ENCODE data around the gene PUS10. TPM values are rescaled to one million over a fixed set of nuclear protein-coding genes. Genes with fewer than 3 reads are reported as not detected.

The PUS10 gene
- total and polyA plus RNA-seq, 2 of the 4 experiments (the other 2 are of a cell fraction) = 4.4 to 5.7 TPM

DNA sequence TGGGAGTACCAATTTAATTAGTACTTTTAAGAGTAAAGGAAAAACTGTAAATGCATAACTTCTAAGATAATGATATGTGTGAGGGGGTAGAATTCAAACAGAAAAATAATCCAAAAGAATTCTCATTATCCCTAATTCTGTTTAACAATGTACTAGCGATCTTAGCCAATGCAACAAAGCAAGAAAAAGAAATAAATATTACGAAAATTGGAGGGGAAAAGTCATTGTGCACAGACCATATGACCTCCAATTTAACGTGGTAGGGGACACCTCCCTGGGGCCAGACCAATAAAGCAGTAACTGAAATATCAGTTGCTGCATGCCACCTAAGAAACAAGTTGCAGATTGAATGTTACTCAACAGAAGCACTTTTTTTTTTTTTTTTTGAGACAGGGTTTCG is 26.4 kb downstream of the PUS10 start:
- Histone ChIP-seq H3K9me3 (ENCODE audit: control insufficient read depth, insufficient read depth, low read length) (peaks cover 5% of the 10 kb centered on the region), H2BK120ac (ENCODE audit: low read depth, low read length) (no peak overlapping the region), H3K4me2 (ENCODE audit: low read depth, low read length) (no peak overlapping the region), H2AK9ac (replicated peaks; ENCODE audit: low read depth, low read length, poor library complexity) (no peak overlapping the region), H4K5ac (ENCODE audit: low read depth, low read length) (no peak overlapping the region), H3K27me3 (ENCODE audit: control insufficient read depth, insufficient read depth, low read length) (no peaks in the 10 kb centered on the region), H2BK15ac (ENCODE audit: low read depth, low read length) (no peak overlapping the region), H2AK5ac (ENCODE audit: low read depth, low read length) (no peak overlapping the region), H4K8ac (ENCODE audit: low read depth in 2 of 2, low read length in 2 of 2) (no peak overlapping the region), H3K9ac (ENCODE audit: low read depth, low read length) (no peak overlapping the region), H2BK20ac (ENCODE audit: low read depth, low read length) (no peak overlapping the region), H3K4me1 (ENCODE audit: control insufficient read depth, insufficient read depth, low read length) (no peaks in the 10 kb centered on the region), H3K4me3 (ENCODE audit: insufficient read depth, low read depth, low read length) (no peak overlapping the region), H3K56ac (ENCODE audit: extremely low read depth, insufficient read depth, low read length) (no peak overlapping the region), H3K4ac (ENCODE audit: low read depth, low read length) (no peak overlapping the region), H4K91ac (ENCODE audit: insufficient read depth, low read depth, low read length) (no peak overlapping the region), H3K79me1 (ENCODE audit: low read depth in 1 of 2, low read length in 2 of 2) (no peaks in the 10 kb centered on the region), H3K36me3 (ENCODE audit: control insufficient read depth, insufficient read depth, low read length) (no peaks in the 10 kb centered on the region), H3K14ac (replicated peaks; ENCODE audit: low read depth, low read length) (no peak overlapping the region), H2AFZ (replicated peaks; ENCODE audit: low read length, poor library complexity) (no peak overlapping the region), H3K9me1 (ENCODE audit: insufficient read depth, low read length) (no peaks in the 10 kb centered on the region), H4K20me1 (ENCODE audit: insufficient read depth, low read length) (no peaks in the 10 kb centered on the region), H3K27ac (ENCODE audit: insufficient read depth, low read length) (no peak overlapping the region), H2BK5ac (ENCODE audit: low read depth, low read length, poor library complexity, severe bottlenecking) (no peak overlapping the region), H3K23ac (ENCODE audit: low read depth, low read length) (no peak overlapping the region), H3K18ac (ENCODE audit: low read depth, low read length) (no peak overlapping the region)
- no peak for TF ChIP-seq ELK1 (IDR thresholded peaks at IDR 0.05; ENCODE audit: borderline replicate concordance, low read depth, low read length)
- no peak for TF ChIP-seq BHLHE40 (IDR thresholded peaks at IDR 0.05; ENCODE audit: low read depth, low read length)
- TF ChIP-seq, protein P1, sequence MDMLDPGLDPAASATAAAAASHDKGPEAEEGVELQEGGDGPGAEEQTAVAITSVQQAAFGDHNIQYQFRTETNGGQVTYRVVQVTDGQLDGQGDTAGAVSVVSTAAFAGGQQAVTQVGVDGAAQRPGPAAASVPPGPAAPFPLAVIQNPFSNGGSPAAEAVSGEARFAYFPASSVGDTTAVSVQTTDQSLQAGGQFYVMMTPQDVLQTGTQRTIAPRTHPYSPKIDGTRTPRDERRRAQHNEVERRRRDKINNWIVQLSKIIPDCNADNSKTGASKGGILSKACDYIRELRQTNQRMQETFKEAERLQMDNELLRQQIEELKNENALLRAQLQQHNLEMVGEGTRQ (IDR thresholded peaks at IDR 0.05; ENCODE audit: low read depth, low read length) = no peak
- no peak for TF ChIP-seq RFX5 (IDR thresholded peaks at IDR 0.05; ENCODE audit: low read depth, low read length)
- TF ChIP-seq CHD1 (IDR thresholded peaks at IDR 0.05; ENCODE audit: low read depth, low read length) = no peak
- no peak for TF ChIP-seq NFE2L2 (IDR thresholded peaks at IDR 0.05; ENCODE audit: low read depth, low read length)
- TF ChIP-seq MXI1 (IDR thresholded peaks at IDR 0.05; ENCODE audit: borderline replicate concordance, low read depth, low read length) = no peak
- TF ChIP-seq MAFK (IDR thresholded peaks at IDR 0.05; ENCODE audit: low read depth, low read length) = no peak
- no peak for TF ChIP-seq MAZ (IDR thresholded peaks at IDR 0.05; ENCODE audit: borderline replicate concordance, low read depth, low read length)
- TF ChIP-seq, protein P2, sequence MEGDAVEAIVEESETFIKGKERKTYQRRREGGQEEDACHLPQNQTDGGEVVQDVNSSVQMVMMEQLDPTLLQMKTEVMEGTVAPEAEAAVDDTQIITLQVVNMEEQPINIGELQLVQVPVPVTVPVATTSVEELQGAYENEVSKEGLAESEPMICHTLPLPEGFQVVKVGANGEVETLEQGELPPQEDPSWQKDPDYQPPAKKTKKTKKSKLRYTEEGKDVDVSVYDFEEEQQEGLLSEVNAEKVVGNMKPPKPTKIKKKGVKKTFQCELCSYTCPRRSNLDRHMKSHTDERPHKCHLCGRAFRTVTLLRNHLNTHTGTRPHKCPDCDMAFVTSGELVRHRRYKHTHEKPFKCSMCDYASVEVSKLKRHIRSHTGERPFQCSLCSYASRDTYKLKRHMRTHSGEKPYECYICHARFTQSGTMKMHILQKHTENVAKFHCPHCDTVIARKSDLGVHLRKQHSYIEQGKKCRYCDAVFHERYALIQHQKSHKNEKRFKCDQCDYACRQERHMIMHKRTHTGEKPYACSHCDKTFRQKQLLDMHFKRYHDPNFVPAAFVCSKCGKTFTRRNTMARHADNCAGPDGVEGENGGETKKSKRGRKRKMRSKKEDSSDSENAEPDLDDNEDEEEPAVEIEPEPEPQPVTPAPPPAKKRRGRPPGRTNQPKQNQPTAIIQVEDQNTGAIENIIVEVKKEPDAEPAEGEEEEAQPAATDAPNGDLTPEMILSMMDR (conservative IDR thresholded peaks at IDR 0.05; ENCODE audit: low read depth, low read length) = no peak
- TF ChIP-seq FOS (IDR thresholded peaks at IDR 0.05; ENCODE audit: low read depth, low read length) = no peak
- no peak for TF ChIP-seq SMC3 (IDR thresholded peaks at IDR 0.05; ENCODE audit: low read depth, low read length)
- no peak for TF ChIP-seq POLR2A (IDR thresholded peaks at IDR 0.05; ENCODE audit: low read depth, low read length)
- no peak for TF ChIP-seq RCOR1 (IDR thresholded peaks at IDR 0.05; ENCODE audit: insufficient replicate concordance, low read length)
- in situ Hi-C loops (cut with MboI; ENCODE audit: low sequenced_read_pairs) = no loop called here
- dilution Hi-C loops (cut with HindIII; ENCODE audit: low sequenced_read_pairs, unreplicated experiment) = no loop called here
- ChIA-PET CTCF (interaction anchor here (0.7 kb wide), 1 partner anchor 306 kb away, joined by 3 read pairs; no protein-coding TSS in a partner anchor), POLR2A (ENCODE audit: unreplicated experiment) (no interaction called here)
- whole genome bisulfite sequencing, 2 experiments (ENCODE audit: extremely low coverage in 2 of 2, insufficient read length in 1 of 2) = no CpG with 5 or more reads among the region's 4 CpGs
- DNase-seq = no peak
- BruUV-seq (replicated peaks) = no TSS peak
- no peak for ATAC-seq (ENCODE audit: low read depth)
- intact Hi-C loops (cut with micrococcal nuclease) = no loop called here
